HG03354 (cell line): Measurements from ENCODE around the gene NUBP2.

Experiments used
- ATAC-seq: cut with Tn5 transposase; IDR thresholded peaks from one replicate; pipeline ENCODE4 v1.9.1; 2021; ENCODE audit warnings: mild to moderate bottlenecking; ENCODE audit not compliant: unreplicated experiment, poor library complexity, severe bottlenecking

NUBP2 gene

GRCh38 chr16:1770328-1771187 is 12.2 kb upstream of the NUBP2 start:
- ATAC-seq = no peak

GRCh38 chr16:1771188-1771863 is 11.4 kb upstream of the NUBP2 start, which contains the start of gene NME3:
Gene NME3, minus strand, starts transcription at chr16:1771543. Its CDS starts 9 bp downstream, at chr16:1771534.
- ATAC-seq = no peak

GRCh38 chr16:1771864-1772361 is 10.8 kb upstream of the NUBP2 start:
- no peak for ATAC-seq

GRCh38 chr16:1772362-1772907 is 10.3 kb upstream of the NUBP2 start, which contains the start of gene EME2:
Gene EME2, plus strand, starts transcription at chr16:1772810. Its CDS starts 418 bp downstream, at chr16:1773228.
- peak; percentile 6 for ATAC-seq

- ATAC-seq = peak; percentile 58
Observed at GRCh38 chr16:1772908-1773702, 9.7 kb upstream of the NUBP2 start, which contains the start of gene MRPS34. Gene MRPS34, minus strand, starts transcription at chr16:1773134. Its CDS starts 15 bp downstream, at chr16:1773119.

- no peak for ATAC-seq
Observed at GRCh38 chr16:1773703-1774447, 8.9 kb upstream of the NUBP2 start.

GRCh38 chr16:1774448-1774780 is 8.3 kb upstream of the NUBP2 start:
- ATAC-seq = no peak

- ATAC-seq = no peak
Observed at GRCh38 chr16:1775006-1775845, 7.5 kb upstream of the NUBP2 start.

GRCh38 chr16:1775846-1776671 is 6.7 kb upstream of the NUBP2 start:
- no peak for ATAC-seq

GRCh38 chr16:1776672-1776955 is 6.1 kb upstream of the NUBP2 start:
- no peak for ATAC-seq

GRCh38 chr16:1776991-1777374 is 5.8 kb upstream of the NUBP2 start:
- no peak for ATAC-seq

GRCh38 chr16:1777375-1778199 is 5.2 kb upstream of the NUBP2 start:
- no peak for ATAC-seq

- no peak for ATAC-seq
Observed at GRCh38 chr16:1778200-1779179, 4.3 kb upstream of the NUBP2 start.

GRCh38 chr16:1779234-1779701 is 3.5 kb upstream of the NUBP2 start:
- ATAC-seq = no peak
